ENCODE measurements around the gene TEX2. TPM values are rescaled to one million over a fixed set of nuclear protein-coding genes. Genes with fewer than 3 reads are reported as not detected.

Gene TEX2
- total and polyA plus RNA-seq, 2 of the 13 experiments (the other 11 are each of a cell fraction or from before 2014, with no cell fraction given) = 21.4 to 37.7 TPM

DNA sequence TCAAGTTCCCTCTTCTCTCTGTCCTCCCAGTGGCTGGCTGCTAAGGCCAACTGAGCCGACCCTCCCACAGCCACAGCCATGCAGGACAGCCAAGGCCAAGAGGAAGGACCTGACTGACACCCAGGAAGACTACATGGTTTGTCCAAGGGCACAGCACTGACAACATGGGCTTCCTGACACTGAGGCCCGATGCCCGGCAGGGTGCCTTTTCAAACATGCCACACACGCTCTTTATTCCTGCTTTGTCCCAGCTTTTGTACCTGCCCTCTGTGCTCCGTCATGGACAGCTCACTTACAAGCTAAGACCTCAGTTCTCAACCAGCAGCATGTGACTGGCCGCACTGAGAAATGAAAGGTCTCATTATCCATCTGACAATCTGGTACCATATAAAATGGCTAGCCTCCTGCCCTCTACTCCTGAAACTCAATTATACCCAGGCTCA is 45.8 kb downstream of the TEX2 start (continued):
- TF ChIP-seq, protein P1, sequence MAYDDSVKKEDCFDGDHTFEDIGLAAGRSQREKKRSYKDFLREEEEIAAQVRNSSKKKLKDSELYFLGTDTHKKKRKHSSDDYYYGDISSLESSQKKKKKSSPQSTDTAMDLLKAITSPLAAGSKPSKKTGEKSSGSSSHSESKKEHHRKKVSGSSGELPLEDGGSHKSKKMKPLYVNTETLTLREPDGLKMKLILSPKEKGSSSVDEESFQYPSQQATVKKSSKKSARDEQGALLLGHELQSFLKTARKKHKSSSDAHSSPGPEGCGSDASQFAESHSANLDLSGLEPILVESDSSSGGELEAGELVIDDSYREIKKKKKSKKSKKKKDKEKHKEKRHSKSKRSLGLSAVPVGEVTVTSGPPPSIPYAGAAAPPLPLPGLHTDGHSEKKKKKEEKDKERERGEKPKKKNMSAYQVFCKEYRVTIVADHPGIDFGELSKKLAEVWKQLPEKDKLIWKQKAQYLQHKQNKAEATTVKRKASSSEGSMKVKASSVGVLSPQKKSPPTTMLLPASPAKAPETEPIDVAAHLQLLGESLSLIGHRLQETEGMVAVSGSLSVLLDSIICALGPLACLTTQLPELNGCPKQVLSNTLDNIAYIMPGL (CRISPR knock-in tag; IDR thresholded peaks at IDR 0.05; ENCODE audit: borderline replicate concordance in 1 of 2, low read depth in 1 of 2) = no peak
- TF ChIP-seq, protein P2, sequence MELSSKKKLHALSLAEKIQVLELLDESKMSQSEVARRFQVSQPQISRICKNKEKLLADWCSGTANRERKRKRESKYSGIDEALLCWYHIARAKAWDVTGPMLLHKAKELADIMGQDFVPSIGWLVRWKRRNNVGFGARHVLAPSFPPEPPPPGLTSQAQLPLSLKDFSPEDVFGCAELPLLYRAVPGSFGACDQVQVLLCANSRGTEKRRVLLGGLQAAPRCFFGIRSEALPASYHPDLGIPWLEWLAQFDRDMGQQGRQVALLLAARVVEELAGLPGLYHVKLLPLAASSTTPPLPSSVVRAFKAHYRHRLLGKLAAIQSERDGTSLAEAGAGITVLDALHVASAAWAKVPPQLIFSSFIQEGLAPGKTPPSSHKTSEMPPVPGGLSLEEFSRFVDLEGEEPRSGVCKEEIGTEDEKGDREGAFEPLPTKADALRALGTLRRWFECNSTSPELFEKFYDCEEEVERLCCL (CRISPR knock-in tag; IDR thresholded peaks at IDR 0.05; ENCODE audit: borderline replicate concordance) = no peak
- TF ChIP-seq ZNF687 (CRISPR knock-in tag; IDR thresholded peaks at IDR 0.05) (peak; percentile 87), ATAD3A (CRISPR knock-in tag; IDR thresholded peaks at IDR 0.05) (0 out of 2 replicates have a peak, but pooled peaks have one; percentile 33), MTF1 (CRISPR knock-in tag; IDR thresholded peaks at IDR 0.05) (no peak), ELF4 (CRISPR knock-in tag; IDR thresholded peaks at IDR 0.05; ENCODE audit: borderline replicate concordance) (no peak; the same call in 1 of the 2 replicates), EED (CRISPR knock-in tag; IDR thresholded peaks at IDR 0.05) (0 out of 2 replicates have a peak, but pooled peaks have one; percentile 15), ZNF552 (CRISPR knock-in tag; IDR thresholded peaks at IDR 0.05; ENCODE audit: borderline replicate concordance) (0 out of 2 replicates have a peak, but pooled peaks have one; percentile 16)
- TF ChIP-seq, protein P3, sequence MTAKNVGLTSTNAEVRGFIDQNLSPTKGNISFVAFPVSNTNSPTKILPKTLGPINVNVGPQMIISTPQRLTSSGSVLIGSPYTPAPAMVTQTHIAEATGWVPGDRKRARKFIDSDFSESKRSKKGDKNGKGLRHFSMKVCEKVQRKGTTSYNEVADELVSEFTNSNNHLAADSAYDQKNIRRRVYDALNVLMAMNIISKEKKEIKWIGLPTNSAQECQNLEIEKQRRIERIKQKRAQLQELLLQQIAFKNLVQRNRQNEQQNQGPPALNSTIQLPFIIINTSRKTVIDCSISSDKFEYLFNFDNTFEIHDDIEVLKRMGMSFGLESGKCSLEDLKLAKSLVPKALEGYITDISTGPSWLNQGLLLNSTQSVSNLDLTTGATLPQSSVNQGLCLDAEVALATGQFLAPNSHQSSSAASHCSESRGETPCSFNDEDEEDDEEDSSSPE (CRISPR knock-in tag; IDR thresholded peaks at IDR 0.05) = peak; percentile 8; the same call in 1 of the 2 replicates
- TF ChIP-seq, protein P4, sequence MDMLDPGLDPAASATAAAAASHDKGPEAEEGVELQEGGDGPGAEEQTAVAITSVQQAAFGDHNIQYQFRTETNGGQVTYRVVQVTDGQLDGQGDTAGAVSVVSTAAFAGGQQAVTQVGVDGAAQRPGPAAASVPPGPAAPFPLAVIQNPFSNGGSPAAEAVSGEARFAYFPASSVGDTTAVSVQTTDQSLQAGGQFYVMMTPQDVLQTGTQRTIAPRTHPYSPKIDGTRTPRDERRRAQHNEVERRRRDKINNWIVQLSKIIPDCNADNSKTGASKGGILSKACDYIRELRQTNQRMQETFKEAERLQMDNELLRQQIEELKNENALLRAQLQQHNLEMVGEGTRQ (IDR thresholded peaks at IDR 0.05; ENCODE audit: low read depth, low read length) = peak; percentile 7; the same call in 1 of the 2 replicates
- TF ChIP-seq, protein P4 (CRISPR knock-in tag; IDR thresholded peaks at IDR 0.05; ENCODE audit: borderline replicate concordance) = no peak
- TF ChIP-seq, protein P5, sequence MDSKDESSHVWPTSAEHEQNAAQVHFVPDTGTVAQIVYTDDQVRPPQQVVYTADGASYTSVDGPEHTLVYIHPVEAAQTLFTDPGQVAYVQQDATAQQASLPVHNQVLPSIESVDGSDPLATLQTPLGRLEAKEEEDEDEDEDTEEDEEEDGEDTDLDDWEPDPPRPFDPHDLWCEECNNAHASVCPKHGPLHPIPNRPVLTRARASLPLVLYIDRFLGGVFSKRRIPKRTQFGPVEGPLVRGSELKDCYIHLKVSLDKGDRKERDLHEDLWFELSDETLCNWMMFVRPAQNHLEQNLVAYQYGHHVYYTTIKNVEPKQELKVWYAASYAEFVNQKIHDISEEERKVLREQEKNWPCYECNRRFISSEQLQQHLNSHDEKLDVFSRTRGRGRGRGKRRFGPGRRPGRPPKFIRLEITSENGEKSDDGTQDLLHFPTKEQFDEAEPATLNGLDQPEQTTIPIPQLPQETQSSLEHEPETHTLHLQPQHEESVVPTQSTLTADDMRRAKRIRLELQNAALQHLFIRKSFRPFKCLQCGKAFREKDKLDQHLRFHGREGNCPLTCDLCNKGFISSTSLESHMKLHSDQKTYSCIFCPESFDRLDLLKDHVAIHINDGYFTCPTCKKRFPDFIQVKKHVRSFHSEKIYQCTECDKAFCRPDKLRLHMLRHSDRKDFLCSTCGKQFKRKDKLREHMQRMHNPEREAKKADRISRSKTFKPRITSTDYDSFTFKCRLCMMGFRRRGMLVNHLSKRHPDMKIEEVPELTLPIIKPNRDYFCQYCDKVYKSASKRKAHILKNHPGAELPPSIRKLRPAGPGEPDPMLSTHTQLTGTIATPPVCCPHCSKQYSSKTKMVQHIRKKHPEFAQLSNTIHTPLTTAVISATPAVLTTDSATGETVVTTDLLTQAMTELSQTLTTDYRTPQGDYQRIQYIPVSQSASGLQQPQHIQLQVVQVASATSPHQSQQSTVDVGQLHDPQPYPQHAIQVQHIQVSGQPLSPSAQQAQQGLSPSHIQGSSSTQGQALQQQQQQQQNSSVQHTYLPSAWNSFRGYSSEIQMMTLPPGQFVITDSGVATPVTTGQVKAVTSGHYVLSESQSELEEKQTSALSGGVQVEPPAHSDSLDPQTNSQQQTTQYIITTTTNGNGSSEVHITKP (CRISPR knock-in tag; IDR thresholded peaks at IDR 0.05; ENCODE audit: low read depth) = no peak

Measured in HepG2 (cell line).